ENCODE measurements around the gene ZMYND10. TPM values are rescaled to one million over a fixed set of nuclear protein-coding genes. Genes with fewer than 3 reads are reported as not detected.

Gene ZMYND10
- total RNA-seq, 1 experiment from 2014 or later, result 1.3 TPM

DNA sequence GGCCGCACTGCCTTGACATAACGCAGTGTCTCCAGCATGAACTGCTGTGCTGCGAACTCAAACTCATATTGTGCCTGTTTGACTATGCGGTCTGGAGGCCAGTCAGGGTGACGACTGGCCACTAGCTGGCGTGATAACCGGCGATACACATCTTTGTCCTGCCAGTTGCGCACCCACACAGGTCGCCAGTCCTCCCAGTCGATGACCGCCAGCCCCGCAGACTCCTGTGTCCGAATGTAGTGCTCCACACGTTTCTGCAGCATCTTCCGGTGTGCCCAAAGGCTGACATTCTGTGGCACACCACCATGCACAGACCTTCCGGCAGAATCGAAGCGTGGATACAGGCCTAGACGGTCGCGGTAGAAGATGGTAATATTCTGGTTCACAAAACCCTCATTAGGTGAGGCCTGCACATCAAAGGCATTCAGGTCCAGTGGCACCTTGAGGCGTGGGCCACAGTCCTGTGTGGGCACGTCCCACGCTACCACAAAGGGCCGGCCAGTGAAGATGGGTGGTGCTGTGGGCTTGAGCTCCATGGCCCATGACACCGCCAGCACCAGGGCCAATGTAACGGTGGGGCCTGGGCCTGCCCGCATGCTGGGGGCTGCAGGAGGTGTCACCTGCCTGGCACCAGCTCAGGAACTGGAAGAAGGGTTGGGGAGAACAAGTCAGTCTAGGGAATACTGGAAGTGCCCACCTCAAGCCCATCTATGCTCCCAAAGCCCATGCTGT lies 25.5 kb downstream of the ZMYND10 start:
- H3K9ac ChIP-seq (ENCODE audit: low read length), result peak overlapping the region; percentile 91
- no peak overlapping the region for H2AFZ ChIP-seq (ENCODE audit: low read length)
- H3K27me3 ChIP-seq (ENCODE audit: low read length), result no peaks in the 10 kb centered on the region
- no peaks in the 10 kb centered on the region for H3K9me2 ChIP-seq (replicated peaks; ENCODE audit: insufficient read depth, low read length)
- H3K9me3 ChIP-seq (ENCODE audit: low read length), result no peaks in the 10 kb centered on the region
- no peak for DNase-seq
- H3K27ac ChIP-seq (ENCODE audit: low read length), result 0 out of 2 replicates have a peak overlapping the region, but pooled peaks have one; percentile 15
- no peaks in the 10 kb centered on the region; the same call in 1 of the 2 replicates for H4K20me1 ChIP-seq (ENCODE audit: insufficient read depth, low read depth, low read length)
- H3K4me2 ChIP-seq (ENCODE audit: low read depth, low read length, poor library complexity, severe bottlenecking), result peak overlapping the region; percentile 92
- H3K36me3 ChIP-seq (ENCODE audit: insufficient read depth, low read length), result peaks cover 6% of the 10 kb centered on the region; the same call in 1 of the 2 replicates
- peaks cover 21% of the 10 kb centered on the region for H3K4me1 ChIP-seq (ENCODE audit: low read length)
- H3K4me3 ChIP-seq (ENCODE audit: low read length), result peak overlapping the region; percentile 89
- peaks cover 22% of the 10 kb centered on the region for H3K79me2 ChIP-seq (ENCODE audit: low read length)

DNA sequence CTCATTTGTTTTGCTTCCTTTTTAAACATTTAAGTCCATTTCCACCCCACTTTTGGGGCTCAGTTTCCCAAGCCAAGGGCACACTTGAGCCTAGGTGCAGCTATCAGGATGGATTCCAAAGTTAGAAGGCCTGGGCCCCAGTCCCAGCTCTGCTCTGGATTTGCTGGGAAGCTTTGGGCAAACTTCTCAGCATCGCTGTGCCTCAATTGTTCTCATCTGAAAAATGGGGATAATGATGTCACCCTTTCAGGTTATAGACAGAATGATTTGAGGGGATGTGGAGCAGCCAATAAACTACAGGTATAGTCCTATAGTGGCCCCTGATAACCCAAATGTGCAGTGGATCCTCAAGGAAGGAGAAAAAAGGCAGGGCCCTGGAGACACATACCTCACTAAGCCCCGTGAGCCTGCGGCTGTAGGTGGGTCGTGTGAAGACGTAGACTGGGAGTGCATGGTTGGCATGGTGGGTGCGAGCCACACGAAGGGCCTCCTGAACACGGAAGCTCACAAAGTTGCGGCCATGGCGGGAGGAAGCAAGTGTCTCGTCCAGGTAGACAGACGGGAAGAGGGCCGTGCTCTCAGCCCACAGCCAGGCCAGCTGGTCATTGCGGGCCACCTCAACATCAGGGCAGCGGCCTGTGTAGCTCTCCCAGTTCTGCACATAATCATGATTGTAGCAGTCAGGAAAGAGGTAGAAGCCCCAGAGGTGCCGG lies 26.2 kb downstream of the ZMYND10 start:
- DNase-seq, result no peak

DNA sequence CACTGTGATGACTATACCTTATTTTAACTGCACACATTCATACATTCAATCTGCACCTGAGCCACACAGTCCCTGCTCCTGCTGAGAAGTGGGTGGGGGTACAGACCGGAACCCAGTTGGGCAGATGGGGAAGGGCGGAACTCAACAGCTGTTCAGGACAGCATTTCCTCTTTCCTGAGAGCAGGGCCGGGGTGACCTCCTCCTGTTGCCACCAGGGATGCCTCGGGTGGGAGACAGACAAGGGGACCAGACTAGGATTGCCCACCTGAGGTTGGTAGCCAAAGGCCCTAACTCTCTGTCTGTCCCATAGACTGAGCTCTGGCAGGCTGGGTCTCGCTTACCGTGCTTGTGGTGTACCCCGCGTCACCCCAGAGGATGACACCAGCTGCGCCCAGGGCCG lies 26.9 kb downstream of the ZMYND10 start:
- H3K9me3 ChIP-seq (ENCODE audit: low read length), result no peaks in the 10 kb centered on the region
- H3K4me2 ChIP-seq (ENCODE audit: low read depth, low read length, poor library complexity, severe bottlenecking), result no peak overlapping the region
- H4K20me1 ChIP-seq (ENCODE audit: insufficient read depth, low read depth, low read length), result no peaks in the 10 kb centered on the region; the same call in 1 of the 2 replicates
- H3K27ac ChIP-seq (ENCODE audit: low read length), result no peak overlapping the region
- no peaks in the 10 kb centered on the region for H3K9me2 ChIP-seq (replicated peaks; ENCODE audit: insufficient read depth, low read length)
- no peak overlapping the region for H2AFZ ChIP-seq (ENCODE audit: low read length)
- no peak for DNase-seq
- no peaks in the 10 kb centered on the region for H3K27me3 ChIP-seq (ENCODE audit: low read length)
- no peak overlapping the region for H3K4me3 ChIP-seq (ENCODE audit: low read length)
- H3K79me2 ChIP-seq (ENCODE audit: low read length), result peaks cover 22% of the 10 kb centered on the region
- no peak overlapping the region for H3K9ac ChIP-seq (ENCODE audit: low read length)
- H3K4me1 ChIP-seq (ENCODE audit: low read length), result peaks cover 21% of the 10 kb centered on the region
- H3K36me3 ChIP-seq (ENCODE audit: insufficient read depth, low read length), result peaks cover 6% of the 10 kb centered on the region; the same call in 1 of the 2 replicates

More for the DNA sequence above, 26.2 kb downstream of the ZMYND10 start:
- H3K9ac ChIP-seq (ENCODE audit: low read length), result no peak overlapping the region
- H3K4me1 ChIP-seq (ENCODE audit: low read length), result peaks cover 21% of the 10 kb centered on the region
- H3K9me3 ChIP-seq (ENCODE audit: low read length), result no peaks in the 10 kb centered on the region
- no peak overlapping the region; the same call in 1 of the 2 replicates for H3K4me3 ChIP-seq (ENCODE audit: low read length)
- H3K27ac ChIP-seq (ENCODE audit: low read length), result no peak overlapping the region
- no peaks in the 10 kb centered on the region for H3K27me3 ChIP-seq (ENCODE audit: low read length)
- H3K36me3 ChIP-seq (ENCODE audit: insufficient read depth, low read length), result peaks cover 6% of the 10 kb centered on the region; the same call in 1 of the 2 replicates
- H3K4me2 ChIP-seq (ENCODE audit: low read depth, low read length, poor library complexity, severe bottlenecking), result no peak overlapping the region
- H2AFZ ChIP-seq (ENCODE audit: low read length), result no peak overlapping the region
- H4K20me1 ChIP-seq (ENCODE audit: insufficient read depth, low read depth, low read length), result no peaks in the 10 kb centered on the region; the same call in 1 of the 2 replicates
- H3K9me2 ChIP-seq (replicated peaks; ENCODE audit: insufficient read depth, low read length), result no peaks in the 10 kb centered on the region
- peaks cover 22% of the 10 kb centered on the region for H3K79me2 ChIP-seq (ENCODE audit: low read length)

GRCh38 chr3:50318163-50318562 lies 27.4 kb downstream of the ZMYND10 start:
- H3K36me3 ChIP-seq (ENCODE audit: insufficient read depth, low read length), result peaks cover 6% of the 10 kb centered on the region; the same call in 1 of the 2 replicates
- H3K9ac ChIP-seq (ENCODE audit: low read length), result no peak overlapping the region
- no peak overlapping the region for H3K4me2 ChIP-seq (ENCODE audit: low read depth, low read length, poor library complexity, severe bottlenecking)
- DNase-seq, result no peak
- no peaks in the 10 kb centered on the region for H3K27me3 ChIP-seq (ENCODE audit: low read length)
- no peak overlapping the region for H3K27ac ChIP-seq (ENCODE audit: low read length)
- H2AFZ ChIP-seq (ENCODE audit: low read length), result no peak overlapping the region
- H3K9me2 ChIP-seq (replicated peaks; ENCODE audit: insufficient read depth, low read length), result no peaks in the 10 kb centered on the region
- H3K9me3 ChIP-seq (ENCODE audit: low read length), result no peaks in the 10 kb centered on the region
- H3K4me1 ChIP-seq (ENCODE audit: low read length), result peaks cover 21% of the 10 kb centered on the region
- peaks cover 22% of the 10 kb centered on the region for H3K79me2 ChIP-seq (ENCODE audit: low read length)
- H3K4me3 ChIP-seq (ENCODE audit: low read length), result no peak overlapping the region
- no peaks in the 10 kb centered on the region; the same call in 1 of the 2 replicates for H4K20me1 ChIP-seq (ENCODE audit: insufficient read depth, low read depth, low read length)

DNA sequence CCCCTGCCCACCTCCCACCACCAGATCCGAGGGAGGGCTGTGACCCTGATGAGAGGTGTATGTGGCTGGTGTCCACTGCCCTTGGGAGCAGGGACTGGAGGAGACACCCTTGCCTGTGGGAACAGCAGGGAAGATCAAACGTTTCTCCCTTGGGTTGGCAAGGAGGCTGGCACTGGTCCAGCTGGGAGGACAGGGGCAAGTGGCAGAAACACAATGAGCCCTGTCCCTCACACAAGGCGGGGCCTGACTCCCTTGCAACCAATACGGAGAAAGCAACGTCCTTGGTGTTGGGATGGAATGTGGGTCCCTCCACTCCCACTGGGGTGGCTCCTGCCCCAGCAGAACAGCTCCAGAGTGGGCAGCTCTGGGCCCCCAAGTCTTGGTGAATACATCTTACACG lies 28.2 kb downstream of the ZMYND10 start:
- H3K9me2 ChIP-seq (replicated peaks; ENCODE audit: insufficient read depth, low read length), result no peaks in the 10 kb centered on the region
- H3K4me3 ChIP-seq (ENCODE audit: low read length), result no peak overlapping the region
- peaks cover 21% of the 10 kb centered on the region for H3K4me1 ChIP-seq (ENCODE audit: low read length)
- H4K20me1 ChIP-seq (ENCODE audit: insufficient read depth, low read depth, low read length), result no peaks in the 10 kb centered on the region; the same call in 1 of the 2 replicates
- H3K9ac ChIP-seq (ENCODE audit: low read length), result no peak overlapping the region
- no peaks in the 10 kb centered on the region for H3K27me3 ChIP-seq (ENCODE audit: low read length)
- DNase-seq, result no peak
- peaks cover 22% of the 10 kb centered on the region for H3K79me2 ChIP-seq (ENCODE audit: low read length)
- no peak overlapping the region for H2AFZ ChIP-seq (ENCODE audit: low read length)
- H3K9me3 ChIP-seq (ENCODE audit: low read length), result no peaks in the 10 kb centered on the region
- peaks cover 6% of the 10 kb centered on the region; the same call in 1 of the 2 replicates for H3K36me3 ChIP-seq (ENCODE audit: insufficient read depth, low read length)
- no peak overlapping the region for H3K4me2 ChIP-seq (ENCODE audit: low read depth, low read length, poor library complexity, severe bottlenecking)
- no peak overlapping the region for H3K27ac ChIP-seq (ENCODE audit: low read length)

DNA sequence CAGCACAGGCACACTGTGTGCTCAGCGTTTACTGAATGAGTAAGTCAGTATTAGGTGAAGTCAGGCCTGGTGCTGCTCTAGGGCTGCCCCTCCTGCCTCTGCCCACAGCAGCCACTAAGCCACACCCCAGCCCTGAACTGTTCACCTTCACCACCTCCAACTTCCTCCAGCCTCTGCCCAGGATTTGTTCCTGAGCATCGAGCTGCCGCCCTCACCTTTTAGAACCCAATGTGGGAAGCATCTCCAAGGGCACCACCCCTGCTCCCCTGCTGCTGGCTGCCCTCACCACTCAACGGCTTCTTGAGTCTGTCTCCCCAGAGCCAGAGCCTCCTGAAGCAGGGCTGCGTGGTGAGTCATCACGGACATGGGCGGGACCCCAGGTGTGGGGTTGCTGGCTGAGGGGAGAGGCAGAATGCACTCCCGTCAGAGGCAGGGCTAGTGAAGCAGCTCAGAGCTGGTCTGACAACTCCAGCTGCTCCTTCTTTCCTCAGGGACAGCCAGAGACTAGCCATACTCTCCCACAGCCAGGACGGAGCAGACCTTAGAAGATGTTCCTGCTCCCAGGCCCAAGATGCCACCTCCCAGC lies 28.8 kb downstream of the ZMYND10 start:
- Histone ChIP-seq H3K4me1 (ENCODE audit: low read length) (peaks cover 16% of the 10 kb centered on the region), H3K79me2 (ENCODE audit: low read length) (peaks cover 22% of the 10 kb centered on the region), H2AFZ (ENCODE audit: low read length) (no peak overlapping the region), H3K27me3 (ENCODE audit: low read length) (no peaks in the 10 kb centered on the region), H4K20me1 (ENCODE audit: insufficient read depth, low read depth, low read length) (no peaks in the 10 kb centered on the region; the same call in 1 of the 2 replicates), H3K4me3 (ENCODE audit: low read length) (no peak overlapping the region), H3K36me3 (ENCODE audit: insufficient read depth, low read length) (peaks cover 6% of the 10 kb centered on the region; the same call in 1 of the 2 replicates), H3K9ac (ENCODE audit: low read length) (no peak overlapping the region), H3K9me3 (ENCODE audit: low read length) (no peaks in the 10 kb centered on the region), H3K4me2 (ENCODE audit: low read depth, low read length, poor library complexity, severe bottlenecking) (no peak overlapping the region), H3K27ac (ENCODE audit: low read length) (no peak overlapping the region), H3K9me2 (replicated peaks; ENCODE audit: insufficient read depth, low read length) (no peaks in the 10 kb centered on the region)
- peak; percentile 55 for DNase-seq

GRCh38 chr3:50314816-50315215 lies 30.7 kb downstream of the ZMYND10 start:
- Histone ChIP-seq H3K4me3 (ENCODE audit: low read length) (no peak overlapping the region), H3K9me2 (replicated peaks; ENCODE audit: insufficient read depth, low read length) (no peaks in the 10 kb centered on the region)
- no peak for DNase-seq

DNA sequence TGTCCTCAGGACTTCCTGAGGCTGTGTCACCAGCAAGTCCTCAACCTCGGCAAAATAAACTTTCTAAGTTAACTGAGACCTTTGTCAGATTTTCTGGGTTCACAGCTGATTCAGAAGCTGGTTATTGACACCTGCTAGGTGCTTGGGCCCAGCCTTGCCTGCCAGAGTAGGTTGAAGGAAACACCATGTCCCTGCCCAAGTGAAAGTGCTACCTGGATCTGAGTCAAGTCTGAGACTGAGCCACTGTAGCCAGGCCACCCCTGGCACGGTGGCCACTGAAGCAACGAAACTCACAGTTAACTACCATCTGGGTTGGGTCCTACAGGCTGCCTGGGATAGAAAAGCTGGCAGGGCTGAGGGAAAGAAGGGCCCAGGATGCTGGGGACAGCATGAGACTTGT lies 31.2 kb downstream of the ZMYND10 start:
- Histone ChIP-seq H3K27ac (ENCODE audit: low read length) (peak overlapping the region; percentile 43; the same call in 1 of the 2 replicates), H3K9ac (ENCODE audit: low read length) (peak overlapping the region; percentile 28; the same call in 1 of the 2 replicates)
- DNase-seq, result no peak

More at GRCh38 chr3:50314816-50315215, 30.7 kb downstream of the ZMYND10 start:
- H3K4me1 ChIP-seq (ENCODE audit: low read length), result peaks cover 6% of the 10 kb centered on the region
- no peak overlapping the region for H3K27ac ChIP-seq (ENCODE audit: low read length)
- no peaks in the 10 kb centered on the region for H3K9me3 ChIP-seq (ENCODE audit: low read length)
- H3K79me2 ChIP-seq (ENCODE audit: low read length), result peaks cover 11% of the 10 kb centered on the region
- H3K27me3 ChIP-seq (ENCODE audit: low read length), result no peaks in the 10 kb centered on the region
- H3K36me3 ChIP-seq (ENCODE audit: insufficient read depth, low read length), result peaks cover 6% of the 10 kb centered on the region; the same call in 1 of the 2 replicates
- no peaks in the 10 kb centered on the region for H4K20me1 ChIP-seq (ENCODE audit: insufficient read depth, low read depth, low read length)
- H2AFZ ChIP-seq (ENCODE audit: low read length), result no peak overlapping the region
- no peak overlapping the region for H3K9ac ChIP-seq (ENCODE audit: low read length)
- no peak overlapping the region for H3K4me2 ChIP-seq (ENCODE audit: low read depth, low read length, poor library complexity, severe bottlenecking)

More for the DNA sequence above, 31.2 kb downstream of the ZMYND10 start:
- Histone ChIP-seq H3K79me2 (ENCODE audit: low read length) (peaks cover 7% of the 10 kb centered on the region; the same call in 1 of the 2 replicates), H3K4me1 (ENCODE audit: low read length) (peaks cover 6% of the 10 kb centered on the region), H3K4me3 (ENCODE audit: low read length) (no peak overlapping the region), H3K4me2 (ENCODE audit: low read depth, low read length, poor library complexity, severe bottlenecking) (no peak overlapping the region), H3K27me3 (ENCODE audit: low read length) (no peaks in the 10 kb centered on the region), H3K9me3 (ENCODE audit: low read length) (no peaks in the 10 kb centered on the region), H3K36me3 (ENCODE audit: insufficient read depth, low read length) (peaks cover 4% of the 10 kb centered on the region; the same call in 1 of the 2 replicates), H3K9me2 (replicated peaks; ENCODE audit: insufficient read depth, low read length) (no peaks in the 10 kb centered on the region), H4K20me1 (ENCODE audit: insufficient read depth, low read depth, low read length) (no peaks in the 10 kb centered on the region), H2AFZ (ENCODE audit: low read length) (no peak overlapping the region)

All from Karpas-422 (cell line).